GM19372 (cell line): ENCODE data around the gene DEDD2.
A peak's percentile ranks its signal among the peaks of the same experiment; 100 is the strongest.

Experiments used
- ATAC-seq: cut with Tn5 transposase; IDR thresholded peaks from one replicate; pipeline ENCODE4 v1.9.1; 2021; ENCODE audit warnings: mild to moderate bottlenecking, low read depth, moderate library complexity; ENCODE audit not compliant: unreplicated experiment

Gene DEDD2

DNA sequence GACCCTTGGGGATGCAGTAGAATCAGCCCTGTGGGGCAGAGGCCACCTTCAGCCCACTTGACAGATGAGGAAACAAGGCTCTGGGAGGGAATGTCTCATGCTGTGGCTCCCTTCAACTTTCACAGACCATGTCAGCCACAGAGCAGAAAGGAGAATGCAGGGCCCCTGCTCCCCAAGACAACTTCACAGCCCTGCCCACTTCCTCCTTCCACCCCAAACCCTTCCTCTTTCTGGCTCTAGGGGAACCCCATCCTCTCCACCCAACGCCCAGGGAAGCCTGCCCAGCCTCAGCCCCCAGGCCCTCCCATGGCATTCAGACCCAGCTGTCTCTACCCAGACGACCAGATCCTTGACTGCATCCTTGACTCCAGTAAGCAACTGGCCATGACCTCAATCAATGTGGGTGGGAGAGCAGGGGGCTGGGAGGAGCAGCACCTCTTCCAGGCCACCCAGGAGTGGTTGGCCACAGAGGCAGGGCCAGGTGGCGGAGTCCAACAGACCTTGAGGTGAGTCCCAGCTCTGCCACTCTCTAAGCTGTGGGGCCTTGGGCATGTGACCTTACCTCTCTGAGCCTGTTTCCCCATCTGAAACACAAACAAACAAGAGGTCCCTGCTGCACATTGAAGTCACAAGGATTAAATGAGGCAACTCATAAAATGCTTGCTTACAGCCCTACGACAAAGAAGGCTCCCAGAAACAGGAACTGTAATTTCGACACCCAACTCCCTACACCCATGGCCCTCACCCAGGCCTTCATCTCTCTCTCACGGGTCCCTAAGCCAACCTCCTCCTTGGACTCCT, 15.8 kb downstream of the DEDD2 start:
- no peak for ATAC-seq

GRCh38 chr19:42200116-42200715, 17.3 kb downstream of the DEDD2 start:
- ATAC-seq, result no peak

DNA sequence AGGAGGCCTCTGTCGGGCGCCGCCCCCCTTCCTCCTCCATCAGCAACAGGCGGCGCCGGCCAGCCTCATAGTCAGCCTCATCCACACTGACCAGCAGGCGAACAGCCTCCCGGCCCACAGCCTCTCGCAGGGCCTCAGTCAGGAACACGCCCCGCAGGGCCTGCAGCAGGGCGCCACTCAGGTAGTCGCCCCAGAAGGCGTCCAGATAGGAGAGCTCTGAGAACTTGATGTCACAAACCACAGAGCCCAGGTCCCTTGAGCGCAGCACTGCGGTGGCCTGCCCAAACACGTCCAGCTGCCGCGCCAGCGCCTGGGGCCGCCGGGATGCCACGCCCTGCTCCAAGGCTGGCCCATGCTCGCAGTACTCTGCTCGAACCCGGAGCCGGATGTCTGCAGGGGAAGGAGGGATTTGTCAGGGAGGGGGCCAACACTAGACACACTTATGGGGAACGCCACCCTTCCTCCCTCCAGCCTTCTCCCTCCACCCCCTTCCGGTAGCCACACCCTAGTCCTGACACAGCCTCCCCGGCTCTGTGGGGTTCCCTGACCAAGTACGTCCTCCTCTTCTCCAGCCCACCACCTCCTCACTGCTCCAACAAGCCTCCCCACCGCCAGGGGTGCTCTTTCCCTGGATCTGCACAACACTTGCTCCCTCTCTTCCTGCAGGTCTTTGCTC, 17.9 kb downstream of the DEDD2 start:
- ATAC-seq, result peak; percentile 42

GRCh38 chr19:42198676-42199439, 18.6 kb downstream of the DEDD2 start:
- ATAC-seq, result peak; percentile 40

GRCh38 chr19:42197375-42197817, 20.1 kb downstream of the DEDD2 start:
- no peak for ATAC-seq

- no peak for ATAC-seq
Observed at GRCh38 chr19:42196011-42197001, 21.2 kb downstream of the DEDD2 start.

- ATAC-seq, result no peak
Observed at GRCh38 chr19:42193706-42194105, 23.8 kb downstream of the DEDD2 start.

DNA sequence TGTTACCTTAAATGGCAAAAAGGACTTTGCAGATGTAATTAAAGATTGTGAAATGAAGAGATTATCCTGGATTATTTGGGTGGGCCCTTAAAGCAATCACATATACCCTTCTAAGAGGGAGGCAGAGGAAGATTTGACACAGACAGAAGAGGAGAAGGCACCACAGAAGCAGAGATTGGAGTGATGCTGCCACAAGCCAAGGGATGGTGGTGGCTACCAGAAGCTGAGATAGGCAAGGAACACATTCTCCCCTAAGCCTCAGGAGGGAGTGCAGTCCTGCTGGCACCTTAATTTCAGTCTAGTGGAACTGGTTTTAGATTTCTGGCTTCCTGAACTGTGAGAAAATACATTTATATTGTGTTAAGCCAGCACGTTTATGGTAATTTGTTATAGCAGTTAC, 24.2 kb downstream of the DEDD2 start:
- ATAC-seq, result no peak

DNA sequence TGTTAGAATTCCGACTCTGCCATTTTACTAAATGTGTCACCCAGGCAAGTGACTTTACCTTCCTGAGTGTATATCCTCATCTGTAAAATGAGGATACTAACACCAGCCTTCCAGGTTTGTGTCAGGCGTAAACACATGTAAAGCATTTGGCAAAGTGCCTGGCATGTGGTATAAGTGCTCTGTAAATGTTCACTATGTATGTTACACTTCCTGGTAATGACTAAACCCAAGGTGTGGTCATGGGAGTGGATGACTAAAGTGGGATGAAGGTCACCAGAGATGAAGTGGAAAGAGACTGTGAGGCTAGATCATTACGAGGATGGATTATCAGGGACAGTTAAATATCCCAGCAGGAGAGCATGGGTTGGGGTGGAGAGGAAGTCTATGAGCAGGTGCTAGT, 25.6 kb downstream of the DEDD2 start:
- no peak for ATAC-seq

DNA sequence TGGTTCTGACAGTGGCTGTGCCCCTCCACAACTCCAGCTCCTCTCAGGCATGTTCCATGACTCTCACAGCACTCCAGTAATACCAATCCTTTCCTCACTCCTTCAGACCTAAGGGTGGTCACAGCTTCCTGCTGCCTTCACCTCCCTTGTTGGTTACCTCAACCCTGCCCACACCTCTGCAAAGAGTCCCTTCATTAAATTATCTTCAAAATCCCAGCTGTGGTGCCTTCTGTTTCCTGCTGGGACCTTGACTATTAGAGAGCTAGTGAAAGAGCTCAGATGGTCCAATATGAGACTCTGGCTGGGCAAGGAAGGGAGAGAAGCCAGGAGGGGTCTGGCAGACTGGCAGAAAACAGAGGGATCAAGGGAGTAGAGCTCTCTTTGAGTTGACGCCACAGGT, 26.1 kb downstream of the DEDD2 start:
- no peak for ATAC-seq

DNA sequence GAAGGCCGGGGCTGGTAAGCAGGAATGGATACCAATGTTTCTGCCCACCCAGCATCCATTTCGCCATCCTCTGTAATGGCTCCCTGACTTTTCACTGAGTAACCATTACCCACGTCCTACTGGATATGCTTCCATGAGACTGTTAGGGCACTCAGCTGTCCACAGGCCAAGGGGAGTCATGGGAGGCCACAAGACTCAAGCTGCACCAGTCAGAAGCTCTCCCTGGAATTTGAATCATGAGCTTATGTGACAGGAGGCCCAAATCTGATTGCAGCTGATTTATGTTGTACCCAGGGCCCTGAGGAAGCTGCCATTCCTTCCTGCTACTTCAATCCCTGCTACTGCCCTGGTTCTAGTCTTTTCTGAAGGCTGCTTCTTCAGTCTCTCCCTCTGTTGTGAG, 28.3 kb downstream of the DEDD2 start:
- no peak for ATAC-seq

DNA sequence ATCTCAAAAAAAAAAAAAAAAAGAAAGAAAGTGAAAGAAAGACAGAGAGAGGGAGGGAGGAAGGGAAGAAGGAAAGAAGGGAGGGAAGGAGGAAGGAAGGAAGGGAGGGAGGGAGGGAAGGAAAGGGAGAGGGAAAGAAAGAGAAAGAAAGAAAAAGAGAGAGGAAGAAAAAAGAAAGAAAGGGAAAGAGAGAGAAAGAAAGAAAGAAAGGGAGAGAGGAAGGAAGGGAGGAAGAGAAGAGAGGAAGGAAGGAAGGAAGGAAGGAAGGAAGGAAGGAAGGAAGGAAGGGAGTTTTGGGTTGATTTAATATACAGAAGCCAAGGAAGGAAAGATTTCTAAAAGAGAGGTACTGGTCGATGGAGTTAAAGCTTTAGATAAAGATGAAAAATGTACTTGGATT, 28.8 kb downstream of the DEDD2 start:
- no peak for ATAC-seq

DNA sequence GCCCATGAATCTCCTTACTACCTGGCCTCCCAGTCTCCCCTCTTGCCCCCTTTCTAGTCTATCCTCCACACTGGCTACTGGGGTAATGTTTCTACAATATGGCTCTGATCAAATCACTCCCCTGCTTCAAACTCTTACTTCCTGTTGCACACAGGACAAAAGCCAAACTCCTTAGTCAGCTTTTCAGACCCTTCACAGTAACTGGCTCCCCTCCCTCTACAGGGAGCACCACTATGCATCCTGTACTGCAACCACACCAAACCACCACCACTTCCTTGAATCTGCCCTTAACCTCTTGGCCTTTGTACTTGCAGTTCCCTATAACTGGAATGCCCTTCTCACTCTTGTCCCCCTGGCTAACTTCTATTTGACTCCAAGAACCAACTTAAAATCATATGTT, 32.2 kb downstream of the DEDD2 start:
- no peak for ATAC-seq

DNA sequence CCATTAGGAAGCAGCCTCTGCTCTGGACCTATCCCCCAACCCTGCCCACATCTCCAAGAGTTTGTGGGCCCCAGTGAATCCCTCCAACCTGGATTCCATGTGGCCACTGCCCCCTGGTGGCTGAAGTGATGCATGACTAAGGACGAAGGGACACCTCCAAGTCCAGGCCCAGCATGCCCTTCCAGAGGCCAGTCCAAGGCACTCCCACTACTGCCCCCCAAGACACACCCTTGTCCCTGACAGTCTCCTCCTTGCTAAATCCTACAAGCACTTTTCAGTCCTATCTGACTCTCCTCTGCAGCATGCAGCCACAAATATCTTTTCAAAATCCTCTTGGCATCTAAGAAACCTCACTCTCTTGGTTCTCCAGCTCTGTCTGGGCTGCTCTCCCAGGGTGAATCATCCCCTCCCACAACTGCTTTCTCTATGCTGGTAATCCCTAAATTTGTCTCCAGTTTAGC, 33.0 kb downstream of the DEDD2 start:
- no peak for ATAC-seq

DNA sequence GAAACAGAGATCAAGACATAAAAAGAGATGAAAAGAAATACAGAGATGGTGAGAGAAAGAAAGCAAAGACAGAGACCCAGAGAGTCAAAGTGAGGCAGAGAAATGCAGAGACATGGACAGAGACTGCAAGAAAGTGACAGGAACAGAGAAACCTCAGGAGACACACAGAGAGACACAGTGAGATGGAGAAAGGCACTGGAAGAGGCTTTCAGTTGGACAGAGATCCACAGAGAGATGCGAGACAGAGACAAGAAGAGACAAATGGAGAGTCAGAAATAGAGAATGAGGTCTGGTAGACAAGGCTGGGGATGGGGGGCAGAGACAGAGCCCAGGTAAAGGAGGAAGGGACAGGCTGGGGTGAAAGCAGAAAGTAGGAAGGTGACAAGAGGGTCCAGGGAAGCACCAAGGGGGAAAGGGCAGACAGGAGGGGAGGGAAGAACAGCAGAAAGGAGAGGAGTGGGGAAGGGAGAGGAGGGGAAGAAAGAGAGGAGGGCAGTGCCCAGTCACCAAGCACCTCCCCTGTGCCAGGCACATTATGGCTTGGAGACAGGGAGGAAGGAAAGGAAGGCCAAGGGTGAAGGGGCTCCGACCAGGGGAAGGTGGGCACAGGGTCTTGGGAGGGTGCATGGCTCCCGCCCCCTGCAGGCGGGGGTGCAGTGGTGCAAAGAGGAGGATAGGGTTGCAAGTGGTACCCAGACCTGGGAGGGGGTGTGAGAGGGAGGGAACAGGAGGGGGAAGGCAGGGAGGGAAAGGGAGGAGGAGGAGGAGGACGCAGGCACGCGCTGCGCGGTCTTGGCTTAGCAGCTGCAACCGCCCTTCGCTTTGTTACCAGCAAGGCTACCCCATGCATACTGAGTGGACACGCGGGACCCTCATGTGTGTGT, 38.4 kb downstream of the DEDD2 start:
- ATAC-seq, result no peak

DNA sequence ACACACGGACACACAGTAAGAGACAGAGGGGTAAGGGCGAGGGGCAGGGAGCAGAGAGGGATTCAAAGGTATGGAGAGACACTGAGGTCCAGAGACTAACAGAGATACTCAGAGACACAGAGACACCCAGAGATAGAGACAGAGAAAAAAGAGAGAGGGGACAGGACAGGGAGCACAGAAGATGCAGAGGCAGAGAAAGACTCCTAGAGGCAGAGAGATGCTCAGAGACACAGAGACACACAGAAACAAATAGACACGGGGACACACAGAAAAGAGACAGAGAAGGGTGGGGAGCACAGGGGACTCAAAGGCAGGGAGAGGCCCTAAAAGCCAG, 39.8 kb downstream of the DEDD2 start:
- no peak for ATAC-seq

GRCh38 chr19:42176990-42177685, 40.3 kb downstream of the DEDD2 start:
- no peak for ATAC-seq

GRCh38 chr19:42176649-42176989, 40.9 kb downstream of the DEDD2 start:
- ATAC-seq, result no peak
